ENCODE data around the gene NUDT14.

DNA sequence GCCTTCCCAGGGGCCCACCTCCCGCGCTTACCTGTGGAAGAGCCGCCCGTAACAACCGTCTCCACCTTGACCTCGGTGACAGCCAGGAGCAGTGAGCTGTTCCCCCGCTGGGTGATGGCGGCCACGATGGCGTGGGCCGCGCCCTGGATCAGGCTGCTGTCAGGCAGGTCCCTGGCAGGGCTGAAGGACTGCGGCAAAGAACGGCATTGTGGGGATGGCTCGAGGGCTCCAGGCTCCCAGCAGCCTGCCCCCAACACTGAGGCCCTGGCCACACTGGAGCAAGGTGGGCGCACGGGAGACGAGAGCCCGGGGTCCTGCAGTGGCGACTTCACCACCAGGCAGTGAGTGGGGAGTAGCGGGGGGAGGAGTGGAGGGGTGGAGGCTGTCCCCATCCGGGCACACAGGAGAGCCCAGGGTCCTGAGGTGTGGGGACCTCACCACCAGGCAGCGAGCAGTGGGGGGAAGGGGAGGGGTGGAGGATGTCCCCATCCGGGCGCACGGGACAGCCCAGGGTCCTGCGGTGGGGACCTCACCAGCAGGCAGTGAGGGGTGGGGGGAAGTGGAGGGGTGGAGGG lies 37.6 kb downstream of the NUDT14 start:
- TF ChIP-seq, protein P1, sequence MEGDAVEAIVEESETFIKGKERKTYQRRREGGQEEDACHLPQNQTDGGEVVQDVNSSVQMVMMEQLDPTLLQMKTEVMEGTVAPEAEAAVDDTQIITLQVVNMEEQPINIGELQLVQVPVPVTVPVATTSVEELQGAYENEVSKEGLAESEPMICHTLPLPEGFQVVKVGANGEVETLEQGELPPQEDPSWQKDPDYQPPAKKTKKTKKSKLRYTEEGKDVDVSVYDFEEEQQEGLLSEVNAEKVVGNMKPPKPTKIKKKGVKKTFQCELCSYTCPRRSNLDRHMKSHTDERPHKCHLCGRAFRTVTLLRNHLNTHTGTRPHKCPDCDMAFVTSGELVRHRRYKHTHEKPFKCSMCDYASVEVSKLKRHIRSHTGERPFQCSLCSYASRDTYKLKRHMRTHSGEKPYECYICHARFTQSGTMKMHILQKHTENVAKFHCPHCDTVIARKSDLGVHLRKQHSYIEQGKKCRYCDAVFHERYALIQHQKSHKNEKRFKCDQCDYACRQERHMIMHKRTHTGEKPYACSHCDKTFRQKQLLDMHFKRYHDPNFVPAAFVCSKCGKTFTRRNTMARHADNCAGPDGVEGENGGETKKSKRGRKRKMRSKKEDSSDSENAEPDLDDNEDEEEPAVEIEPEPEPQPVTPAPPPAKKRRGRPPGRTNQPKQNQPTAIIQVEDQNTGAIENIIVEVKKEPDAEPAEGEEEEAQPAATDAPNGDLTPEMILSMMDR (IDR thresholded peaks at IDR 0.05): no peak
- no peak for TF ChIP-seq POLR2A (IDR thresholded peaks at IDR 0.05)

All from prostate gland (tissue), 2 donors.